ENCODE results near the gene INIP. TPM values are rescaled to one million over a fixed set of nuclear protein-coding genes. Genes with fewer than 3 reads are reported as not detected.
"Not testable (repeated sequence)": the region's sequence is repeated elsewhere in the genome, so short reads cannot be mapped to it uniquely, and the experiment has no call there.

INIP gene
- total RNA-seq, 4 donors from 2014 or later: 15.0 to 24.0 (median 21.3) TPM

GRCh38 chr9:112680731-112681402, 37.0 kb downstream of the INIP start:
- Histone ChIP-seq H3K4me1 (no peaks in the 10 kb centered on the region), H3K27me3 (no peaks in the 10 kb centered on the region), H3K27ac (no peak overlapping the region), H3K9me3 (peaks cover 0 to 3% (median 0%) of the 10 kb centered on the region in 4 donors), H3K4me3 (no peak overlapping the region), H3K36me3 (peaks cover 0 to 6% (median 0%) of the 10 kb centered on the region in 3 donors)
- no peak for DNase-seq
- TF ChIP-seq POLR2A (IDR thresholded peaks at IDR 0.05) (no peak), CTCF (IDR thresholded peaks at IDR 0.05) (no peak)

- Histone ChIP-seq H3K27ac (no peak overlapping the region), H3K4me3 (no peak overlapping the region), H3K27me3 (no peaks in the 10 kb centered on the region), H3K36me3 (no peaks in the 10 kb centered on the region), H3K4me1 (no peaks in the 10 kb centered on the region), H3K9me3 (peaks cover 0 to 3% (median 0%) of the 10 kb centered on the region in 4 donors)
- TF ChIP-seq CTCF (IDR thresholded peaks at IDR 0.05) (no peak), POLR2A (IDR thresholded peaks at IDR 0.05) (no peak)
- no peak for DNase-seq
Observed at GRCh38 chr9:112677040-112677439, 40.9 kb downstream of the INIP start.

GRCh38 chr9:112673221-112673620, 44.7 kb downstream of the INIP start:
- not testable (repeated sequence) for H3K36me3 ChIP-seq, H3K27me3 ChIP-seq, H3K9me3 ChIP-seq, H3K27ac ChIP-seq, DNase-seq, H3K4me3 ChIP-seq, H3K4me1 ChIP-seq

- no peaks in the 10 kb centered on the region for H3K36me3 ChIP-seq
- no peaks in the 10 kb centered on the region for H3K4me1 ChIP-seq
- no peak overlapping the region for H3K4me3 ChIP-seq
- DNase-seq: no peak
- TF ChIP-seq CTCF (IDR thresholded peaks at IDR 0.05) (no peak), POLR2A (IDR thresholded peaks at IDR 0.05) (no peak)
- no peak overlapping the region for H3K27ac ChIP-seq
- H3K27me3 ChIP-seq: no peaks in the 10 kb centered on the region
- no peaks in the 10 kb centered on the region for H3K9me3 ChIP-seq
Observed at GRCh38 chr9:112670991-112671625, 46.8 kb downstream of the INIP start.

GRCh38 chr9:112669326-112669725, 48.6 kb downstream of the INIP start:
- Histone ChIP-seq H3K27me3 (no peaks in the 10 kb centered on the region), H3K4me3 (no peak overlapping the region), H3K4me1 (no peaks in the 10 kb centered on the region), H3K27ac (no peak overlapping the region), H3K9me3 (no peaks in the 10 kb centered on the region), H3K36me3 (no peaks in the 10 kb centered on the region)
- DNase-seq: no peak
- TF ChIP-seq POLR2A (IDR thresholded peaks at IDR 0.05) (no peak), CTCF (IDR thresholded peaks at IDR 0.05) (no peak)

- no peaks in the 10 kb centered on the region for H3K4me1 ChIP-seq
- no peaks in the 10 kb centered on the region for H3K36me3 ChIP-seq
- DNase-seq: no peak
- no peaks in the 10 kb centered on the region for H3K27me3 ChIP-seq
- H3K9me3 ChIP-seq: no peaks in the 10 kb centered on the region
- H3K4me3 ChIP-seq: no peak overlapping the region
- H3K27ac ChIP-seq: no peak overlapping the region
- TF ChIP-seq CTCF (IDR thresholded peaks at IDR 0.05) (peak in 3 of 6 experiments; percentile 32 to 41 (median 33)), POLR2A (IDR thresholded peaks at IDR 0.05) (no peak)
Observed at GRCh38 chr9:112665347-112665746, 52.6 kb downstream of the INIP start.
